ENCODE data around the gene BEST1. TPM values are rescaled to one million over a fixed set of nuclear protein-coding genes. Genes with fewer than 3 reads are reported as not detected.
"Not testable (repeated sequence)": the region's sequence is repeated elsewhere in the genome, so short reads cannot be mapped to it uniquely, and the experiment has no call there.

The BEST1 gene
- total RNA-seq, 2 experiments from 2014 or later, result not detected

- CTCF ChIA-PET, result interaction anchor here (1.6 kb wide), 1 partner anchor 87 kb away, joined by 4 read pairs; no protein-coding TSS in a partner anchor
- no peak overlapping the region for H3K27ac Mint-ChIP-seq
- no peak for ATAC-seq
Measured at GRCh38 chr11:61994981-61995380, 44.8 kb downstream of the BEST1 start.

GRCh38 chr11:61996933-61997332, 46.8 kb downstream of the BEST1 start:
- Mint-ChIP-seq H3K9me3 (ENCODE audit: low read depth) (peaks cover 5% of the 10 kb centered on the region), H3K27me3 (no peaks in the 10 kb centered on the region), H3K4me1 (peaks cover 4% of the 10 kb centered on the region), H3K36me3 (peaks cover 12% of the 10 kb centered on the region), H3K27ac (no peak overlapping the region), H3K4me3 (no peak overlapping the region)
- ATAC-seq, result no peak
- CTCF ChIA-PET, result no interaction called here
- DNase-seq, result no peak

More at GRCh38 chr11:61994981-61995380, 44.8 kb downstream of the BEST1 start:
- Mint-ChIP-seq H3K9me3 (ENCODE audit: low read depth) (peaks cover 5% of the 10 kb centered on the region), H3K4me1 (peaks cover 4% of the 10 kb centered on the region), H3K27me3 (no peaks in the 10 kb centered on the region), H3K36me3 (peaks cover 12% of the 10 kb centered on the region), H3K4me3 (no peak overlapping the region)
- no peak for DNase-seq

- H3K4me1 Mint-ChIP-seq, result peaks cover 4% of the 10 kb centered on the region
- CTCF ChIA-PET, result interaction anchor here (0.9 to 1.3 kb wide), 3 partner anchors 83 to 172 kb away, joined by 3 read pairs; no protein-coding TSS in a partner anchor
- H3K4me3 Mint-ChIP-seq, result no peak overlapping the region
- no peak overlapping the region for H3K27ac Mint-ChIP-seq
- H3K27me3 Mint-ChIP-seq, result no peaks in the 10 kb centered on the region
- peaks cover 5% of the 10 kb centered on the region for H3K9me3 Mint-ChIP-seq (ENCODE audit: low read depth)
- DNase-seq, result no peak
- peaks cover 10% of the 10 kb centered on the region for H3K36me3 Mint-ChIP-seq
- no peak for ATAC-seq
Measured at GRCh38 chr11:61999141-61999975, 49.2 kb downstream of the BEST1 start.

DNA sequence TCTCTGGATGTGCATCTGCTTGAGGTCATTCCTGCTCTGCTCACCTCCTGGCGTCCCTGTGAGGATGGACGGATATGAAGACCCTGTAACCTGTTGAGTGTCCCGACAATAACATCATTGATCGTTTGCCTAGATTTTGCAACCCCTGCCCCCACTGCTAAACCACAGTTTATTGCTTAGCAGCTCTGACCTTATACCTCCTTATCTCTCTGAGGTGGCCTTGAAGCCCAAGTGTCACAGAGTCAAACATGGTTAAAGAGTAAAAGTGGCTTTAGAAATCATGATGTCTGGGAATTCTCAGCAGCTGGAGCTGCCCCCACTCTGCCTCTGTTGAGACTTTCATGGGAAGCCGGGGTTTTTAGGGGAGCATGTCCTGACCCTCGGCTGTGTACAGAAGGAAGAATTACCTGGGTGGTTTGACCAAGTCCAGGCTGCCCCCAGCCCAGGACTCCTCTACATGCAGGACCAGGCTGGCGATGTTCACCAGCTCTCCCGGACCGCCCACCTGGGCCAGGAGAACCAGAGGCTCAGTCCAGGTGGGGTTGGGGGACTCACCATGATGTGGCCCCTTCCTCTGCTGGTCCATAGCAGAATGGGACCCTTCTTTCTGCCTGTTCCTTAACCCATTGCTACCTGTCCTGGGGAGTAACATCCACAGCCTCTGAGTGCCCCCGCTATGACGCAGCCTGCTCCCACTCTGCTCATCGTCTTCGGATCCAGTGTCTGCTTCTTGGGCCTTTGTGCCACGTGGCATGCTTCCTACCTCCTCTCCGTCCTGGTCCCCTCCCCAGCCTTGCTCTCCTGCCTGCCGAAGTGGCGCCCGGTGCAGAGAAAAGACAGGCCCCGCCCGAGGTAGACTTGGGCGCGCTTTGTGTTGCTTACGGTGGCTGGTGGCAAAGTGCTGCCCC, 50.6 kb downstream of the BEST1 start:
- DNase-seq, result no peak
- ATAC-seq, result no peak
- peaks cover 10% of the 10 kb centered on the region for H3K36me3 Mint-ChIP-seq
- CTCF ChIA-PET, result interaction anchor here (1.2 to 1.3 kb wide), 2 partner anchors 81 to 107 kb away, joined by 3 read pairs; no protein-coding TSS in a partner anchor
- H3K27me3 Mint-ChIP-seq, result no peaks in the 10 kb centered on the region
- H3K4me3 Mint-ChIP-seq, result no peak overlapping the region
- no peak overlapping the region for H3K27ac Mint-ChIP-seq
- H3K9me3 Mint-ChIP-seq (ENCODE audit: low read depth), result peaks cover 5% of the 10 kb centered on the region
- peaks cover 4% of the 10 kb centered on the region for H3K4me1 Mint-ChIP-seq

DNA sequence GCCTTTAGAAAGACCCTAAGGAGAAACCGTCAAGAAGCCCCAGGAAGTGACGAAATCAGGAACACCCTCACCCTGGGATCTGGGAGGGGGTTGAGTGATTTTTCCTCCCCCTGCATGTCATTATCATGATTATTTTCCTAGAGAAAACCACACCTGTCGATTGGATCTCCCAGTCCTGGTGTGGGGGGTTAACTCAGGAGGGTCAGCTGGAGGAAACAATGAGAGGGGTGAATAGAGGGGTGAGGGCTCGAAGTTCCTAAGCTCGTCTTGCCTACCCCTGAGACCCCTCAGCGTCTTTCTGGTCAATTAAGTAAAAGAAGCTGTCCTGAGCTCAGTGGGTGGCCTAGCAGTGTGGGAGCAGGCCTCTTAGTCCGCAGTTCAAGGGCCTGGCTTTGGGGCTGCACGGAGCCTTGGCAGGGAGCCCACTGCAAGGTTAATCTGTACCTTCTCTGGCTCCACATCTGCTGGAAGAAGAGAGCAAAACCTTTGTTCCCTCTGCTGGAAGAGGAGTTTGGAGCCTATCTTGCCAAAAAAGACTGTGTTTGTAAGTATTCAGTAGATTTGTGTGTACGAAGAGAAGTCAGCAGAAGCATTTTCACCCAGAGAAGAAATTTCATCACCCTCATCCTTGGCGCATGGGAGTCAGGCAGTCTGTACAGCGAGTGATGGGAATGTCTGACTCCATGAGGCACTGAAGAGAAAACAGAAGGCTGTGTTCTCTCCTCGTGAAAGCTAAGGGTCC, 51.5 kb downstream of the BEST1 start:
- CTCF ChIA-PET, result interaction anchor here (0.7 kb wide), 1 partner anchor 320 kb away, joined by 3 read pairs; no protein-coding TSS in a partner anchor
- no peak overlapping the region for H3K4me3 Mint-ChIP-seq
- no peak overlapping the region for H3K27ac Mint-ChIP-seq
- peaks cover 10% of the 10 kb centered on the region for H3K36me3 Mint-ChIP-seq
- DNase-seq (no peak), ATAC-seq (no peak)
- peaks cover 4% of the 10 kb centered on the region for H3K4me1 Mint-ChIP-seq
- no peaks in the 10 kb centered on the region for H3K27me3 Mint-ChIP-seq
- peaks cover 5% of the 10 kb centered on the region for H3K9me3 Mint-ChIP-seq (ENCODE audit: low read depth)

GRCh38 chr11:62002283-62002682, 52.1 kb downstream of the BEST1 start:
- CTCF ChIA-PET, result interaction anchor here (0.7 kb wide), 1 partner anchor 320 kb away, joined by 3 read pairs; no protein-coding TSS in a partner anchor

GRCh38 chr11:62004473-62004872, 54.3 kb downstream of the BEST1 start:
- peaks cover 4% of the 10 kb centered on the region for H3K27me3 Mint-ChIP-seq
- DNase-seq, result no peak
- ATAC-seq, result no peak
- CTCF ChIA-PET, result no interaction called here
- no peaks in the 10 kb centered on the region for H3K4me1 Mint-ChIP-seq
- H3K4me3 Mint-ChIP-seq, result no peak overlapping the region
- no peaks in the 10 kb centered on the region for H3K36me3 Mint-ChIP-seq
- no peak overlapping the region for H3K27ac Mint-ChIP-seq
- no peaks in the 10 kb centered on the region for H3K9me3 Mint-ChIP-seq (ENCODE audit: low read depth)

More at GRCh38 chr11:62002283-62002682, 52.1 kb downstream of the BEST1 start:
- not testable (repeated sequence) for DNase-seq; H3K27ac Mint-ChIP-seq; H3K9me3 Mint-ChIP-seq (ENCODE audit: low read depth); H3K4me3 Mint-ChIP-seq; H3K4me1 Mint-ChIP-seq; ATAC-seq; H3K27me3 Mint-ChIP-seq
- H3K36me3 Mint-ChIP-seq, result peaks cover 10% of the 10 kb centered on the region

- CTCF ChIA-PET, result no interaction called here
- H3K4me1 Mint-ChIP-seq, result peaks cover 3% of the 10 kb centered on the region
- no peaks in the 10 kb centered on the region for H3K36me3 Mint-ChIP-seq
- ATAC-seq (no peak), DNase-seq (no peak)
- H3K27ac Mint-ChIP-seq, result no peak overlapping the region
- peaks cover 4% of the 10 kb centered on the region for H3K27me3 Mint-ChIP-seq
- no peaks in the 10 kb centered on the region for H3K9me3 Mint-ChIP-seq (ENCODE audit: low read depth)
- H3K4me3 Mint-ChIP-seq, result no peak overlapping the region
Measured at GRCh38 chr11:62008193-62008592, 58.0 kb downstream of the BEST1 start.

DNA sequence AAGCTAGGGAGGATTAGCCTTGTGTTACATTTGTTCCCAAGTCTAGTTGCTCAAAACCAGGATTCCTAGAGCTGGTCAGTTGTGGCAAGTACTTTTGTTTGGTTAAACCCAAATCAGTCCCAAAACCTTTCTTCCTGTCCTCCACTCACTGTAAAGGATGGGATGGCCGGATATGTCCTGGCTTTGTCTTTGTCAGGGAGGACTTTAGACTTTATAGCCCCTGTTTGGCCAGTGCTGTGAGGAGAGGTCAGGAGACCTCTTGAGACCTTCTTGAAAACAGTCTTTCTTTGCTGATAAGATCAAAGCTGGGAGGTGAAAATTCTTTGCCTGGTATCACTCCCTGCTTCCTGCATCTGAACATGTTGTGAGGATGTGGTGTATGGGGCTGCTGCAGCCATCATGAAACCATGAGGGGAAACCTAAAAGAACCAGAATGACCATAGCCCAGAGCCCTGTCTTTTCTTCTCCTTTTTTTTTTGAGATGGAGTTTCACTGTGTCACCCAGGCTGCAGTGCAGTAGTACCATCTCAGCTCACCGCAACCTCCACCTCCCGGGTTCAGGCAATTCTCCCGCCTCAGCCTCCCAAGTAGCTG, 60.9 kb downstream of the BEST1 start:
- no peak for ATAC-seq
- CTCF ChIA-PET, result interaction anchor here (0.6 to 2.5 kb wide), 3 partner anchors 71 to 203 kb away, joined by 3 to 7 read pairs (median 3); no protein-coding TSS in a partner anchor
- no peaks in the 10 kb centered on the region for H3K36me3 Mint-ChIP-seq
- DNase-seq, result no peak
- H3K9me3 Mint-ChIP-seq (ENCODE audit: low read depth), result no peaks in the 10 kb centered on the region
- H3K4me3 Mint-ChIP-seq, result no peak overlapping the region
- no peak overlapping the region for H3K27ac Mint-ChIP-seq
- peaks cover 4% of the 10 kb centered on the region for H3K27me3 Mint-ChIP-seq
- peaks cover 3% of the 10 kb centered on the region for H3K4me1 Mint-ChIP-seq

- Mint-ChIP-seq H3K9me3 (ENCODE audit: low read depth) (no peaks in the 10 kb centered on the region), H3K27ac (no peak overlapping the region), H3K36me3 (no peaks in the 10 kb centered on the region), H3K27me3 (peaks cover 4% of the 10 kb centered on the region), H3K4me3 (no peak overlapping the region), H3K4me1 (peaks cover 3% of the 10 kb centered on the region)
- ATAC-seq, result no peak
- CTCF ChIA-PET, result interaction anchor here (0.6 kb wide), 1 partner anchor 204 kb away, joined by 3 read pairs; no protein-coding TSS in a partner anchor
- DNase-seq, result no peak
Measured at GRCh38 chr11:62011881-62012280, 61.7 kb downstream of the BEST1 start.

GRCh38 chr11:62012451-62012831, 62.3 kb downstream of the BEST1 start:
- Mint-ChIP-seq H3K4me1 (peaks cover 3% of the 10 kb centered on the region), H3K27ac (no peak overlapping the region), H3K36me3 (no peaks in the 10 kb centered on the region), H3K27me3 (peaks cover 3% of the 10 kb centered on the region), H3K4me3 (no peak overlapping the region), H3K9me3 (ENCODE audit: low read depth) (no peaks in the 10 kb centered on the region)
- CTCF ChIA-PET, result no interaction called here
- DNase-seq (no peak), ATAC-seq (no peak)

DNA sequence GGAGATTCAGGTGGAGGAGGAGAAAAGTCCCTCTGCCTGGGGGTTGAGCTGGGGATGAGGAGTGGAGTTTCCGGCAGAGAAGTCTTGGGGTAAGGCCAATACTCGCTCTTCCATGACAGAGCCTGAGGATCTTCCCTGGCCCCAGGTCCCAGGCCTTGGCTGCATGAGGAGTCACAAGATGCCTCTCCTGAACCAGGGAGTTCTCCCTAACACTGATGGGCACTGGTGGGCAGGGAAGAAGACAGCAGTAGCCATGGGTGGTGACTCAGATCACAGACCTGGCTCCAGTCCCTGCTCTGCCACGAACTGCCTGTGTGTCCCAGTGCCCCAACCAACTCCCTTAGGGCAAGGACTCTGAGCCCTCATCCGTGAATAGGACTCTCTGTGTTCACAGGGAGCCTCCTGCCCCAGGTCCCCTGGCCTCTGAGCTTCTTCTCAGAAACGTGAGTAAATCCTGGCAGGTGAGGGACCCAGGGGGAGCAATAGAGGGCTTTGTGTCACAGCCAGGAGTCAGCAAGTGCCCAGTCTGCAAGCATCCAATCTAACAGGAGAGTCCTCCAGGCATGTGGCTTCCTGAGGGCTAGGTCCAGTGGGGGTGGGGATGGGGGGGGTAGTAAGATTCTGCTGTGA, 62.8 kb downstream of the BEST1 start:
- Mint-ChIP-seq H3K27ac (no peak overlapping the region), H3K27me3 (no peaks in the 10 kb centered on the region), H3K4me1 (peaks cover 3% of the 10 kb centered on the region), H3K36me3 (no peaks in the 10 kb centered on the region), H3K9me3 (ENCODE audit: low read depth) (no peaks in the 10 kb centered on the region), H3K4me3 (no peak overlapping the region)
- CTCF ChIA-PET, result no interaction called here
- ATAC-seq (no peak), DNase-seq (no peak)

Measured in activated CD8-positive, alpha-beta memory T cell treated with anti-CD3 and anti-CD28 coated beads, Interleukin-2, amount 10 ng/mL, durations not matched to agents 7 days and 5 days (primary cell).